Astrocyte (in vitro differentiated cells and primary cell): Measurements from ENCODE around the gene STK32B. TPM values are rescaled to one million over a fixed set of nuclear protein-coding genes. Genes with fewer than 3 reads are reported as not detected.
"Not testable (repeated sequence)": the region's sequence is repeated elsewhere in the genome, so short reads cannot be mapped to it uniquely, and the experiment has no call there.

Source experiments
- DNase-seq: peaks from one replicate; pipeline ENCODE4 v3.0.0-alpha.2; 2010; ENCODE audit warnings: low read depth
- FAIRE-seq: peaks from 2 replicates; lab custom pipeline; 2011; peaks lifted over from hg19 to GRCh38; lab: Jason Lieb, UNC
- H2AFZ ChIP-seq: 2 replicates; pipeline ENCODE4 v1.6.0; 2012; ENCODE audit warnings: low read depth, low read length, inconsistent platforms
- H3K27ac ChIP-seq: 2 replicates; pipeline ENCODE4 v1.5.1; 2011; ENCODE audit warnings: low read depth, low read length, inconsistent platforms
- H3K27me3 ChIP-seq: 2 replicates; pipeline ENCODE4 v1.6.0; 2011; ENCODE audit warnings: low read length, inconsistent platforms; ENCODE audit not compliant: insufficient read depth
- H3K36me3 ChIP-seq: 2 replicates; pipeline ENCODE4 v1.5.1; 2011; ENCODE audit warnings: low read length, inconsistent platforms; ENCODE audit not compliant: insufficient read depth
- H3K4me1 ChIP-seq: 2 replicates; pipeline ENCODE4 v1.5.1; 2011; ENCODE audit warnings: low read length, inconsistent platforms; ENCODE audit not compliant: insufficient read depth
- H3K4me2 ChIP-seq: 2 replicates; pipeline ENCODE4 v1.6.0; 2012; ENCODE audit warnings: low read length, inconsistent platforms
- H3K4me3 ChIP-seq: 2 replicates; pipeline ENCODE4 v1.5.1; 2011; ENCODE audit warnings: low read depth, mild to moderate bottlenecking, low read length, inconsistent platforms; ENCODE audit not compliant: insufficient read depth
- H3K79me2 ChIP-seq: 2 replicates; pipeline ENCODE4 v1.6.0; 2012; ENCODE audit warnings: mild to moderate bottlenecking, low read length, inconsistent platforms; ENCODE audit not compliant: insufficient read depth
- H3K9ac ChIP-seq: 2 replicates; pipeline ENCODE4 v1.6.0; 2012; ENCODE audit warnings: mild to moderate bottlenecking, low read length, inconsistent platforms
- H3K9me3 ChIP-seq: 2 replicates; pipeline ENCODE4 v1.5.1; 2012; ENCODE audit warnings: low read depth, mild to moderate bottlenecking, low read length, inconsistent platforms; ENCODE audit not compliant: insufficient read depth
- H4K20me1 ChIP-seq: 2 replicates; pipeline ENCODE4 v1.6.0; 2012; ENCODE audit warnings: low read length, inconsistent platforms; ENCODE audit not compliant: insufficient read depth
- H3K27ac Mint-ChIP-seq: one replicate; pipeline ENCODE4 v1.8.0; 2021; ENCODE audit warnings: mild to moderate bottlenecking, mixed read lengths; ENCODE audit not compliant: unreplicated experiment
- H3K27me3 Mint-ChIP-seq: one replicate; pipeline ENCODE4 v1.8.0; 2021; ENCODE audit warnings: low read depth, mixed read lengths; ENCODE audit not compliant: unreplicated experiment
- H3K36me3 Mint-ChIP-seq: one replicate; pipeline ENCODE4 v1.8.0; 2021; ENCODE audit warnings: low read depth, mixed read lengths; ENCODE audit not compliant: unreplicated experiment
- H3K4me1 Mint-ChIP-seq: one replicate; pipeline ENCODE4 v1.8.0; 2021; ENCODE audit warnings: low read depth, mixed read lengths; ENCODE audit not compliant: unreplicated experiment
- H3K4me3 Mint-ChIP-seq: one replicate; pipeline ENCODE4 v1.8.0; 2021; ENCODE audit warnings: mild to moderate bottlenecking, moderate library complexity, mixed read lengths; ENCODE audit not compliant: unreplicated experiment
- H3K9me3 Mint-ChIP-seq: one replicate; pipeline ENCODE4 v1.8.0; 2021; ENCODE audit warnings: mild to moderate bottlenecking, mixed read lengths; ENCODE audit not compliant: unreplicated experiment
- EZH2 ChIP-seq: IDR thresholded peaks from 2 replicates; pipeline ENCODE4 v1.6.1; 2012; ENCODE audit warnings: mild to moderate bottlenecking, low read length, inconsistent platforms; ENCODE audit not compliant: insufficient read depth
- total RNA-seq: library from RNA; stranded (reverse); gene quantifications from 2 replicates; pipeline ENCODE4 v1.2.1, GENCODE V29; 2021
- TF ChIP-seq, protein P1 (sequence below): IDR thresholded peaks from 2 replicates; pipeline ENCODE4 v1.5.1; 2011; ENCODE audit warnings: low read depth, mild to moderate bottlenecking, inconsistent platforms, low read length, moderate library complexity; ENCODE audit not compliant: insufficient read depth

The STK32B gene
- total RNA-seq, 1 donor from 2014 or later = 2.9 TPM

DNA sequence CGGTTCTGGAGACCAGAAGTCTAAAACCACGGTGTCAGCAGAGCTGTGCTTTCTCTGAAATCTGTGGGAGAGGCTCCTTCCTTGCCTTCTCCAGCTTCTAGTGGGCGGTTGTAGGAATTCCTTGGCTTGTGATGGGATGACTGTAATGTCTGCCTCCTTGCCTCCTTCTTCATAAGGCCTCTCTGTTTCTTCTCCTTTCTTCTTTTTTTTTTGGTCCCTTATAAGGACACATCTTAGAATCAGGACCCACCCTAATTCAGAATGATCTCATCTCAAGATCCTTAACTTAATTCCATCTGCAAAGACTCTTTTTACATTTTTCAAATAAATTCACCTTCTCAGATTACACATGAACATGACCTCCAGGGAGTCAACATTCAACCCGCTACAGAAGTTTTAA is 186.9 kb downstream of the STK32B start:
- H3K4me1 ChIP-seq = no peaks in the 10 kb centered on the region
- TF ChIP-seq, protein P1, sequence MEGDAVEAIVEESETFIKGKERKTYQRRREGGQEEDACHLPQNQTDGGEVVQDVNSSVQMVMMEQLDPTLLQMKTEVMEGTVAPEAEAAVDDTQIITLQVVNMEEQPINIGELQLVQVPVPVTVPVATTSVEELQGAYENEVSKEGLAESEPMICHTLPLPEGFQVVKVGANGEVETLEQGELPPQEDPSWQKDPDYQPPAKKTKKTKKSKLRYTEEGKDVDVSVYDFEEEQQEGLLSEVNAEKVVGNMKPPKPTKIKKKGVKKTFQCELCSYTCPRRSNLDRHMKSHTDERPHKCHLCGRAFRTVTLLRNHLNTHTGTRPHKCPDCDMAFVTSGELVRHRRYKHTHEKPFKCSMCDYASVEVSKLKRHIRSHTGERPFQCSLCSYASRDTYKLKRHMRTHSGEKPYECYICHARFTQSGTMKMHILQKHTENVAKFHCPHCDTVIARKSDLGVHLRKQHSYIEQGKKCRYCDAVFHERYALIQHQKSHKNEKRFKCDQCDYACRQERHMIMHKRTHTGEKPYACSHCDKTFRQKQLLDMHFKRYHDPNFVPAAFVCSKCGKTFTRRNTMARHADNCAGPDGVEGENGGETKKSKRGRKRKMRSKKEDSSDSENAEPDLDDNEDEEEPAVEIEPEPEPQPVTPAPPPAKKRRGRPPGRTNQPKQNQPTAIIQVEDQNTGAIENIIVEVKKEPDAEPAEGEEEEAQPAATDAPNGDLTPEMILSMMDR = no peak
- TF ChIP-seq EZH2 = no peak
- H3K9me3 ChIP-seq = peaks cover 3% of the 10 kb centered on the region
- DNase-seq = peak; percentile 52
- no peaks in the 10 kb centered on the region for H4K20me1 ChIP-seq
- no peaks in the 10 kb centered on the region for H3K79me2 ChIP-seq
- Mint-ChIP-seq H3K4me3 (no peak overlapping the region), H3K27ac (peak overlapping the region; percentile 35), H3K9me3 (no peaks in the 10 kb centered on the region), H3K36me3 (no peaks in the 10 kb centered on the region), H3K27me3 (peaks cover under 1% of the 10 kb centered on the region), H3K4me1 (peaks cover 9% of the 10 kb centered on the region)
- no peak overlapping the region for H3K27ac ChIP-seq
- H2AFZ ChIP-seq = no peak overlapping the region
- no peaks in the 10 kb centered on the region for H3K27me3 ChIP-seq
- H3K9ac ChIP-seq = no peak overlapping the region
- H3K36me3 ChIP-seq = no peaks in the 10 kb centered on the region
- no peak overlapping the region for H3K4me3 ChIP-seq
- peak overlapping the region; percentile 37 for H3K4me2 ChIP-seq
- FAIRE-seq = no peak

DNA sequence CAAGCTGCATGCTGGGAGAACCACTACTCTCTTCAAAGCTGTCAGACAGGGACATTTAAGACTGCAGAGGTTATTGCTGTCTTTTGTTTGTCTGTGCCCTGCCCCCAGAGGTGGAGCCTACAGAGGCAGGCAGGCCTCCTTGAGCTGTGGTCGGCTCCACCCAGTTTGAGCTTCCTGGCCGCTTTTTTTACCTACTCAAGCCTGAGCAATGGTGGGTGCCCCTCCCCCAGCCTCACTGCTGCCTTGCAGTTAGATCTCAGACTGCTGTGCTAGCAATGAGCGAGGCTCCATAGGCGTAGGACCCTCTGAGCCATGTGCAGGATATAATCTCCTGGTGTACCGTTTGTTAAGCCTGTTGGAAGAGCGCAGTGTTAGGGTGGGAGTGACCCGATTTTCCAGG is 195.8 kb downstream of the STK32B start:
- not testable (repeated sequence) for H4K20me1 ChIP-seq, H3K36me3 Mint-ChIP-seq, H3K27ac ChIP-seq, H3K4me3 Mint-ChIP-seq, H3K27me3 ChIP-seq, H3K36me3 ChIP-seq, H3K4me1 Mint-ChIP-seq, H3K9me3 ChIP-seq, DNase-seq, H3K27me3 Mint-ChIP-seq, H3K27ac Mint-ChIP-seq, H3K9ac ChIP-seq, H3K4me2 ChIP-seq, H3K9me3 Mint-ChIP-seq, FAIRE-seq, H2AFZ ChIP-seq, H3K79me2 ChIP-seq, H3K4me1 ChIP-seq, H3K4me3 ChIP-seq

DNA sequence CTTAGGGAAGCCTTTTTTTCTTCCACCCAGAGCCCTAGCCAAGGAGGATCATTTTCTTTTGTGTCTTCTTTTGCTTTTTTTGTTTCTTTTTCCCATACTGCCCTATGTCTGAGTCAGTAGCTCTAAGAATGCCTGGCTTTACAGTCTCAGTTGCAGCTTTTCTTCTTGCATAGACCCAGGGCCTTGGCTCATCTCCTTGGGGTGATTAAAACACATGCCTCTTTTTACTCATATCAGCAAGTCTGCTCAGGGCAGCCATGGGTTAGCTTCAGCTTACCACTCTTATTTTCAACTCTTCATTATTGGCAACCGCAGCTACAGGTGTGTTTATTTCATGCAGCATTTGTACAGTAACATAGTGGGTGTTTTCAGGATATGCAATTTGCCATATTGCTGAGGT is 196.5 kb downstream of the STK32B start:
- H3K4me3 ChIP-seq = no peak overlapping the region
- no peak overlapping the region for H3K9ac ChIP-seq
- H3K9me3 ChIP-seq = no peaks in the 10 kb centered on the region
- H3K27me3 ChIP-seq = no peaks in the 10 kb centered on the region
- peaks cover 7% of the 10 kb centered on the region for H3K9me3 Mint-ChIP-seq
- FAIRE-seq (no peak), DNase-seq (no peak)
- no peak overlapping the region for H3K27ac ChIP-seq
- no peaks in the 10 kb centered on the region for H3K4me1 ChIP-seq
- H3K27me3 Mint-ChIP-seq = peaks cover 9% of the 10 kb centered on the region
- H3K36me3 Mint-ChIP-seq = no peaks in the 10 kb centered on the region
- H3K36me3 ChIP-seq = no peaks in the 10 kb centered on the region
- no peak overlapping the region for H3K27ac Mint-ChIP-seq
- H4K20me1 ChIP-seq = no peaks in the 10 kb centered on the region
- no peaks in the 10 kb centered on the region for H3K79me2 ChIP-seq
- no peak for TF ChIP-seq EZH2
- H3K4me2 ChIP-seq = no peak overlapping the region
- H3K4me1 Mint-ChIP-seq = no peaks in the 10 kb centered on the region
- H2AFZ ChIP-seq = no peak overlapping the region
- no peak overlapping the region for H3K4me3 Mint-ChIP-seq
